GM18870 (cell line): ENCODE measurements around the gene SLC2A5.
"Not testable (repeated sequence)": the region's sequence is repeated elsewhere in the genome, so short reads cannot be mapped to it uniquely, and the experiment has no call there.

Source experiments
- ATAC-seq: cut with Tn5 transposase; IDR thresholded peaks from one replicate; pipeline ENCODE4 v1.9.1; 2021; ENCODE audit warnings: moderate library complexity; ENCODE audit not compliant: unreplicated experiment

SLC2A5 gene

GRCh38 chr1:9037476-9038337, 31.7 kb downstream of the SLC2A5 start:
- no peak for ATAC-seq

GRCh38 chr1:9035226-9035625, 34.2 kb downstream of the SLC2A5 start:
- no peak for ATAC-seq

DNA sequence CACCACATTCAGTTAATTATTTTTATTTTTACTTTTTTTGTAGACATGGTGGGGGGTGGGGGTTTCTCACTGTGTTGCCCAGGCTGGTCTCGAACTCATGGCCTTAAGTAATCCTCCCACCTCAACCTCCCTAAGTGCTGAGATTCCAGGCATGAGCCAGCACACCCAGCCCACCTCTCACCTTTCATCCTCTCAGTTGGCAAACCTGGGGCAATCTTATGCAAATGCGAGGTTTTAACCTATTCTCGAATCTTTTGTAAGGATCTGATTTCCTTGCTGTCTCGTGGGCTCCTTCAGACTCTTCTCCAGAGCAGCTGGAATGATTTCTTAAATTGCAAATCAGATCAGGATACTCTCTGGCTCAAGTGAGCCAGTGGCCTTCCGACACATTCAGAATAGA, 36.1 kb downstream of the SLC2A5 start:
- ATAC-seq = no peak

DNA sequence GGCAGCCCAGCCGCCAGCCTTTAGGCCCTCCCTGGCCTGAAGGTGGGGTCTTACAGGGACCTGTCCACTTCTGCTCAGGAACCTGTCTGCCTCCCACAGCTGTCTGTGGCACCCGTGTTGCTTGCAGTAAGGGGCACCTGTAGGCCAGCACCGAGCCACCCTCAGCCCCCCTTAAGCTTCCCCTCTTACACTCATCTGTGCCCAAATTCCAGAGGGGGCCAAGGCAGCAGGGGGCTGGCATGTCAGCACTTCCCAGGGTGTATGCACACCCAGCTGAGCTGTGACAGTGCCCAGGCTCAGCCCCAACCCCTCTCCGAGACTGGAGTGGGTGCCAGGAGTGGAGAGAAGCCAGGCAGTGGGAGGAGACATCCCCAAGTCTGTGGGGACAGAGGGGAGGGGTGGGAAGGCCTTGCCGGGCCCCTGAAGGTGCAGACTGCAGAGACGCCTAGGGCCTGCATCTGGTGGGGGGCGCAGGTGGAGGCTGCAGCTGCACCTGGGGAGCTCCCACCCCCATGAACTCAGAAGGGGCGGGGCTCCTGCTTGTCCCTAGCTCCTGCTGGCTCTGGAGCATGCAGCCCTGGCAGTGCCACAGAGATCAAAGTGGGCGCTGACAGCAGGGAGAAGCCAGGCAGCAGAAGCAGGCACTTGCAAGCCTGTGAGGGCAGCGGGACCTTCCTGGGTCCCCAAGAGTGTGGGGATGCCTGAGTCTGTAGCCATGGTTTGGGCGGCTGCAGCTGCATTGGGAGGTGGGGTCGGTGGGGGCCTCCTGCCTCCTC, 37.8 kb downstream of the SLC2A5 start:
- no peak for ATAC-seq

DNA sequence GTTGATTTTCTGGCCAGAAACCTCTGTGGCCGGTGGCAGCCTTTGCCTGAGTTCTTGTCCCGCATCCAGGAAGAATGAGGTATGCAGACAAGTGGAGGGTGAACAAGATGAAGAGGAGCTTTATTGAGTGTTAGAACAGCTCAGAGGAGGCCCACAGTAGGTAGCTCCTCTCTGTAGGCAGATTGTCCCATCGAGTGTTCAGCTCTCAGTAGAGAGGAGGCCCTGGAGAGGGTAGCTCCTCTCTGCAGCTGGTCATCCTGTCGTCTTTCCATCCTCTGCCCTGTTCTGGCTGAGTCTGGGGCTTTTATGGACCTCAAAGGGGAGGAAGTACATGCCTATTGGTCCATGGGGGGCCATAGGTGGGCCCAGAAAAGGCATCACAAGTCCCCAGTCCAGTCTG, 38.4 kb downstream of the SLC2A5 start:
- ATAC-seq = not testable (repeated sequence)

- no peak for ATAC-seq
Observed at GRCh38 chr1:9028921-9029705, 40.3 kb downstream of the SLC2A5 start.

DNA sequence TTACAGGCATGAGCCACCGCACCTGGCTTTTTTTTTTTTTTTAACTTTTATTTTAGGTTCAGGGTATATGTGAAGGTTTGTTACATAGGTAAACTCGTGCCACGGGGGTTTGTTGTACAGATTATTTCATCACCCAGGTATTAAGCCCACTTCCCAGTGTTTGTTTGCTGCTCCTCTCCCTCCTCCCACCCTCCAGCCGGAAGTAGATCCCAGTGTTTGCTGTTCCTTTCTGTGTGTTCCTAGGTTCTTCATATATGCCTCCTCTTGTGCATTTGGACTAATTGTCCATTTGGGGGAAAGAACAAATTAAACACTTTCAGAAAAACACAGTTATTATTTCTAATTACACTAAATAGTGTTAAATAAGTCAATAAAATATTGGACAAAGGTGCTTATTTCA, 42.1 kb downstream of the SLC2A5 start:
- ATAC-seq = no peak

DNA sequence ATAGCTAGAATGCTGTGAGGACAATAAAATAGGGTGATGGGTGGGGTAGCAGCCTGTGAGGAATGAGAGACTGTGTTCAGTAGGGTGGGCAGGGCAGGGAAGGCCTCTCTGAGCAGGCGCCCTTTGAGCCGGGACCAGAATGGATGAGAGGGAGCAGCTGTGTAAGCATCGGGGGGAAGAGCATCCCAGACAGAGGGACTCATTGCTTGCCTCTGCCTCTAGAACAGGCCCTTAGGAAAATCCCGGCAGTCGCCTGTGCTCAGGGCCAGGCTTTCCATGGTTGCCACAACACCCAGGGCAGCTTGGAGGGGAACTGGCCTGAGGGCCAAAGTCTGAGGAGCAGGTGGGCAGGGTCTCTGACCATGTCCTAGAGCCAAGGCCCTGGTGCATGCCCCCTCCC, 44.0 kb downstream of the SLC2A5 start:
- ATAC-seq = no peak

- ATAC-seq = no peak
Observed at GRCh38 chr1:9024837-9025236, 44.6 kb downstream of the SLC2A5 start.

GRCh38 chr1:9022773-9023172, 46.7 kb downstream of the SLC2A5 start:
- no peak for ATAC-seq

- ATAC-seq = not testable (repeated sequence)
Observed at GRCh38 chr1:9022026-9022738, 47.3 kb downstream of the SLC2A5 start.

- ATAC-seq = no peak
Observed at GRCh38 chr1:9020305-9020704, 49.1 kb downstream of the SLC2A5 start.

GRCh38 chr1:9019896-9020295, 49.5 kb downstream of the SLC2A5 start:
- no peak for ATAC-seq

DNA sequence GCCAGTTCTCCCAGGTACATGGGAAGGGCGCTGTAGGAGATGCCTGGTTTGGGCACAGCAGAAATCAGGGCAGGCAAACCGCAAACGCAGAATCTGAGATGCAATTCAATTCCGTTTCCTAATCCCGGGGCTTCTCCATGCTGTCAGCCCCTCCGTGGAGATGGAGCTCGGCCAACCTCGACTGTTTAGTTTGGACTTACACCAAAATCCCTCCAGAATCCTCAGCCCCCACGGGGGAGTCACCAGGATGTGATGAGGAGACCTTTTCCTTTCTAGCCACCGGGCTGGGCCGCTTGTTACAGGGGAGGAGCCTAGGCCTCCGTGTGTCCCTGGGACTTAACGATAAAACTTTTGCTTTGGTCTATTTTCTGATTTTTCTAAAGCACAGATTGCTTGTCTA, 51.1 kb downstream of the SLC2A5 start:
- ATAC-seq = no peak

DNA sequence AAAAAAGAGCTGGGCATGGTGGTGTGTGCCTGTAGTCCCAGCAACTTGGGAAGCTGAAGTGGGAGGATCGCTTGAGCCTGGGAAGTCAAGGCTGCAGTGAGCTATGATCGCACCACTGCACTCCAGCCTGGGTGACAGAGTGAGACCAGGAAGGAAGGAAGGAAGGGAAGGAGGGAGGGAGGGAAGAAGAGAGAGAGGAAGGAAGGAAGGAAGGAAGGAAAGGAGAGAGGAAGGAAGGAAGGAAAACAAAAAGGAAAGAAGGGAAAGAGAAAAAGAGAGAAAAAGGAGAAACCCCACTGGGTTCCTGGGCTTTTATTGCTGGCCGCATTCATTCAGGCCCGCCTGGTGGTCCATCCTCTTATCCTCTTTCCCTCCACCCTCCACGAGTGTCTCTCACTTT, 53.0 kb downstream of the SLC2A5 start:
- no peak for ATAC-seq

DNA sequence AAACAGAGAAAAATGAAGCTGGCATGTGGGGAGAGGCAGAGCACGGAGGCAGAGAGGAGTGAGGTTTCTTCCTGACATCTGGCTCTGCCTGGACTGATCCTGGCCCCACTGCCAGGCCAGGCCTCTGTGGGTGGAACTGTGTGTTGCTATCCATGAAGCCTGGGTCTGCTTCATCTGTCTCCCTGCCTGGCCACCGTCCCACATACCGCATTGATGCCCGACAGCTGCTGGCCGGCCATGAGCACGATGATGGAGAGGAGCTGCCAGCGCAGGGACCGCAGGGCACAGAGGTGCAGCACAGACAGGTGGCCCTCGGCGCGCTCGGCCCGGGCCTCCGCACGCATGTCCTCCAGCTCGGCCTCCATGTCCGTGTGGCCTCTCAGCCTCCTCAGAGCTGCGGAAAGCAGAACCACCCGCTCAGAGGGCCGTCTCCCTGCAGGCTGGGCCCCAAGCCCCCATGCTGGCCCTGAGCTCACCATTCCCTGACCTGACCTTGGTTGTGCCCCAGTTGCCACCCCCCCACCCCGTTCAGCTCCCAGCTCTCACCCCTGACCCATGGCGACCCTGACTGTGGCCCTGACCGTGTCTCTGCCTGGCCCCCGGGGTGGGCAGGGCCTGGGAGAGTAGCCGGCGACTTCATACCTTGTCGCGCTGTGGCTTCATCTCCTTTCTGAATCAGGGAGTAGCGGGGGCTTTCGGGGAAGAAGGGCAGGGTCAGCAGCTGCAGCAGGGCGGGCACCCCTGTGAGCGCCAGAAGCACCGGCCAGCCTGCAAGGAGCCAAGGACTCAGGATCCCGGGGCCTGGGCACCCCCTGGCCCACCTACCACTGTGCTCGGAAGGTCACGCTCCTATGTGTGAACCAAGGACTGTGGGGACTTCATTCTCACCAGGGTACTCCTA, 54.7 kb downstream of the SLC2A5 start:
- no peak for ATAC-seq

DNA sequence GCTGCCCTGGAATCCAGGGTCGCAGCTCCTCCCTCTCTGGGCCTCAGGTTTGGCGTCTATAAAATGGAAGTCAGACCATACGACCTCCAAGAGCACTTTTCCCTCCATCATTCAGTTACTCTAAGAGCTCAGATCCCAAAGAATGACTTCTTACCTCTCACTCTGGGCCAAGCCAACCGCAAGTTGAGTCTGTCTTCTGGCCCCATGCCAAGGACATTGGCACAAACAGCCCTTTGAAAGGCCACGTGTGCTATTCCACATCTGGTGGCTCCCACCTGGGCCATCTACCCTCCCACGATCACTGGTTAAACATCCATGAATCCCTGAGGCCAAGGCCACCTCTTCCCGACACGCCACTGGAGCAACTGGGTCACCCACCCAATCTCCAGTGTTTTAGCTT, 55.6 kb downstream of the SLC2A5 start:
- ATAC-seq = no peak

DNA sequence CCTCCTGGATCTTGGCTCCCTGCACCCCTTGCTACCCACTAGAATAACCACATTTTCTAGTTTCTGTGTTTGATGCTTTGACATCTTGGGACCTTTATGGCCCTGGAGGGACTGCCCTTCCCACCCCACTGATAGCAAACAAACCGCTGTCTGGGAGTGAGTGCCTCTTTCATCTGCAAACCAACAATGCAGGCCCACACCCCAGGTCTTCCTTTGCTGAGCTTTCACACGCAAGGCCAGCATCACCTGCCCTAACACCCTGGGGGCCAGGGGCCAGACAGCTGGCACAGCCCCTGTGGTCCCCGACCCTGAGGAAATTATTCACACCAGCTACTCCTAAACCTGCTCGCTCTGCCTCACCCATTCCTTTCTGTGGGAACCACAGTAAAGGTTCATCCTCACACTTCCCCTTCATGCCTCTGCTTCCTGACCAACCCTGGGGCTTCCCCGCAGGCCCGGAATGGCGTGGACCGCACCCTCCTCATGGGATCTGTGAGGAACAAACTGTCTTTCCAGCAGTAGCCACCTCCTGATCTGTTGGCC, 58.6 kb downstream of the SLC2A5 start:
- peak; percentile 45 for ATAC-seq
